NCI-H2029 (cell line): Measurements from ENCODE around the gene COX17.

ENCODE experiments used
- DNase-seq: peaks from one replicate; lab custom pipeline; 2025; lab: John Stamatoyannopoulos, UW

COX17 gene

GRCh38 chr3:119643528-119643927 lies 33.7 kb downstream of the COX17 start:
- no peak for DNase-seq

DNA sequence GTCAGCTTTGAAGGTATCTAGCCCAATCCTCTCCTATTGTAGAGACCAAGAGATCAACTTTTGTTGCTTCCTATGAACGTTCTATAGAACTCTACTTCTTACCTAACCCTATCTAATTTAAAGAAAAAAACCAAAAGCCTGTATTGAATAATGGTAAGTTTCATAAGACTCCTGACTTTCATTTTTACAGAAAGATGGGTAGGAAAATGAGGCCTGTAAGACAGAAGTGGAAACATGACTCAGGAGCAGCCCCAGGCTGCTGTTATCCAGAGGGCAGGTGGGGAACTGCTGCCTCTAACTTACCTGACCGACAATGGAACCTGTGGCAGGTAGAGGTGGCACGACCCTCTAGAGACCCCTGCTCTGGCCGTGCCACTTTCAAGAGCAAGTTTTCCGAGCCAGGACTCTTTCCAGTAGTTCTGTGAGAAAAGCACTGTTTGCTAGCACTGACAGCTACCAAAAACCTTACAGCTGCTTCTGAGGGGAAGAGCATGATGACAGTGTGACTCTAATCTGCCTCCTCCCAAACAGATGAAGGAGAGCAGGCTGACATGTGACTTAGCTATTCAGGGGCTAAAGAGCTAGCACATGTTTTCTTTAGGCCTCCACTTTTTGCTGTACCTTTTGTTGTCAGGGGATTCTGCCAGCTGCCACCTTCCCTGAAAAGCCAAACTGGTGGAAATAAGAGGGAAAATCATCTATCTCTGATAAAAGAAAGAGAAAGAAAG lies 34.3 kb downstream of the COX17 start:
- DNase-seq = no peak

GRCh38 chr3:119641416-119641815 lies 35.8 kb downstream of the COX17 start:
- no peak for DNase-seq

DNA sequence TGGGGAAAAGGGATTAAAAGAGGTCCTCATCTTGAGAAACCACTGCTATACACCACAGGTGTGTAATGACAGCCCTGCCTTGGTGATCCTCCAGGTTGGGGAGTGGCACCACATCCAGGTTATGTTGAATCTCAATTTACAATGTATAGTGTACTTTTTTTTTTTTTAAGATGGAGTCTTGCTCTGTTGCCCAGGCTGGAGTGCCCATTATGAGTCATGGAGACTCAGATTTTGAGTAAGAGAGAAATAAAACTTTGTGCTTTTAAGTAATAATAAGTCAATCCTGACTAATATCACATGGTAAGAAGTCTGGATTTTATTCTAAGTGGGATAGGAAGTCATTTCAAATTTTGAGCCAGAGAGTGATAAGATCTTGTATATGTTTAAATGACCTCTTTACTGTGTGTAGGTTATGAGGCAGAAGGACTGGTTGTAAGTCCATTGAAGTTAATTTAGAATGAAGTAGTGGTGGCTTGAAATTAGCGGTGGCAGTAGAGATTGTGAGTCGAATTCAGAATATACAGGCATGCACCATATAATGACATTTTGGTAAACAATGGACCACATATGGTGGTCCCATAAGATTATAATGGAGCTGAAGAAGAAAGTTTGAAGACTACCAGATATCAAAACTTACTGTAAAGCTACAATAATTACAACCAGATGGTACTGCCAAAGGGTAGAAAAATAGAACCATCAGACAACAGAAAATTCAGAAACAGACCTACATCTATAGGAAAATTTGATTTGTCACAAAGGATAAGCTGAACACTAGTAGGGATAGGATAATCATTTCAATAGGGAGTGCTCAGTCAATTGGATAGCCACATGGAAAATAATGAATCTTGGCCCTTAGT lies 37.5 kb downstream of the COX17 start:
- DNase-seq = no peak

DNA sequence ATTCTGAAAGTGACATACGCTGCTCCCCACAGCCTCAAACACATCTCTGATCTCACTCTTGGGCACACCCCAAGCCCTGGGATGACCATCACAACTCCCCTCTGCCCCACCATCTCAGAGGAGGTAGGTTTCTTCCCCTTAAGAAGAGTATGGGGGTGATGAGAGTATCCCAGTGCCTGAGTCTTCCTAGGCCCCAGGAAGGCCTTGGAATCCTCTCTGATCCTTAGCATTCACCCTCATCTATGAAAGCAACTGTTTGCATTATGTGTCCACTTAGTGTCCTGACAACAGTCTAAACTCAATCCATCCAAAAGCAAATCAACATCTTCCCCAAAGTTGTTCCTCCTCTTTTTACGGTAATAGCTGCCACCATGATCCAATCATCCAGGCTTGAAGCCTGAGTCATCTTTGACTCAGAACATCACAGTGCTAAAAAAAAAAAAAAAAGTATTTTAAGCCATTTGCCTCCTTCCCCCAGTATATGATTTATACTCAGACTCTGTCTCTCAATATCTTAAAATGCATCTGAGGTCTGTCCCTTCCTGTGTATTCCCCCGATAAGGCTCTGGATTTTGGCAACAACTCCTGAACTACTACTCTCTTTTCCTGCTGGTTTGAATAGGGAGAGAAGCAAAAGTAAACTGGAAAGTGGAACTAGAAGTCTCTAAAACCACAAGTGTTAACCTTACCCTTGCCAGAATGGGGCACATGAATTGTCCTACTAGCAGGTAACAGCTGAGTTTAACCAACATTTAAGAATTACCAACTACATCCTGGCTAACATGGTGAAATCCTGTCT lies 39.3 kb downstream of the COX17 start:
- no peak for DNase-seq

DNA sequence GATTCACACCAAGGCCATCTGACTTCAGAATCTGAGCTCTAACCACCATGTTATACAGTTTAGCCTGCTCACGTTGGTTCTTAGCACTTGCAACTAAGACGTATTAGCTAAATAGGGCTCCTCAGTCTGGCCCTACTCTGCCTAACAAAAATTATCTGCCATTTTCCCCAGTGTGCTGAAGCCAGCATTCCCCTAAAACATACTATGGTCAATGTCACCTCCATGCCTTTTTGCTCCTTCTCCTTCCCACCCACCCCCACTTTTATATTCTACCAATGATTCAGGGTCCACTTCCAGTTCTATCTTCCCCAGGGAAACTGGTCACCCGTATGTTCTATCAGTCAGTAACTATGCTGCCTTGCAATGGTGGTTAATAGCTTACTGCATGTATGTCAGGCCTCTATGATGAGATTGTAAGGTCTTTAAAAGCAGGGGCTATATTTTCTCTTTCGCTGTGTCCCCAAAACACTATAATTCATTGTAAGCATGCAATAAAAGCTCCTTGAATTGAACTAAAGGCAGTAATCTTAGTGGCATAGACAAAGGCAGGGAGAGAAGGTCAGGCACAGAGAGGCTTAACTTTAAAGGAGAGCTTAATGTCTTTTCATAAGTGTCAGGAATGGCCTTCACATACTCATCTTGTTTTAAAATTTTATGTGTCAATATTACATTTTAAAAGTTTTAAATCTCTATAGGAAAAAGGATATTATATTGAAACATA lies 40.2 kb downstream of the COX17 start:
- no peak for DNase-seq

GRCh38 chr3:119636249-119636648 lies 41.0 kb downstream of the COX17 start:
- DNase-seq = no peak

DNA sequence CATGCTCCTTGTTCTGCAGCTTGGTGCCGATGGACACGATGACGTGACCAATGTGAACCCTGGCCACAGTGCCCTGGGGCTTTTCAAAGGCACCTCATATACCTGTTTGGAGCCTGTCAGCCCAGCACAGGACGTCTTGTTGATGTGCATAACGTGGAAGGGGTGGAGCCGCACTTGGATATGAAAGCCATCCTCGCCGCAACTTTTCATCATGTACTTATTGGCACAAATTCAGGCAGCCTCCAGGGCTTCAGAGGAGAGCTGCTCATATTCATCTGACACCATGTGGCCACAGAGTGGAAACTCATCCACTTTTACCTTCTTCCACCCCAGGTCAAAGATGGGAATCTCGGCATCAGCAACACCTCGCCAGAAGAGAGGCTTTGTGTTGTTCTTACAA lies 41.5 kb downstream of the COX17 start:
- no peak for DNase-seq

- DNase-seq = no peak
These were observed 44.4 kb downstream of the COX17 start for GRCh38 chr3:119632829-119633228.

DNA sequence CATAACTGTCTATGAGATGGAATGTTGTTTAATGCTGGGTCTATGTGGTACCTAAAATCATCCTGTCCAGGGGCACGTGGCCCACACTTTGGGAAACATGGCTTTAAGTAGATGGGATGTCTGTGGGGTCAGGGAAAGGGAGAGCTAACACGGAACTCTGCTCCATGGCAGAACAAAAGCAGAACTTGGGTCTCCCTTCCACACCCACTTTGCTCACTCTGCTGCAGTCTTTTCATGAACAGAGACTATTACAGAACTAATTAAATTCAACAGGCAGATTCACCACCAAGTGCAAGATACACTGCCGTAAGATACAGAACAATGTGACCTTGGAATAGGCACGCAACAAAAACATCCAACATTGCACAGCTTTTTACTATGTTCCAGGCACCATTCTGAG lies 45.0 kb downstream of the COX17 start:
- no peak for DNase-seq

- DNase-seq = no peak
These were observed 45.7 kb downstream of the COX17 start for GRCh38 chr3:119631516-119631915.

GRCh38 chr3:119630880-119631329 lies 46.3 kb downstream of the COX17 start:
- no peak for DNase-seq

- DNase-seq = no peak
These were observed 46.9 kb downstream of the COX17 start for GRCh38 chr3:119630128-119630879.

DNA sequence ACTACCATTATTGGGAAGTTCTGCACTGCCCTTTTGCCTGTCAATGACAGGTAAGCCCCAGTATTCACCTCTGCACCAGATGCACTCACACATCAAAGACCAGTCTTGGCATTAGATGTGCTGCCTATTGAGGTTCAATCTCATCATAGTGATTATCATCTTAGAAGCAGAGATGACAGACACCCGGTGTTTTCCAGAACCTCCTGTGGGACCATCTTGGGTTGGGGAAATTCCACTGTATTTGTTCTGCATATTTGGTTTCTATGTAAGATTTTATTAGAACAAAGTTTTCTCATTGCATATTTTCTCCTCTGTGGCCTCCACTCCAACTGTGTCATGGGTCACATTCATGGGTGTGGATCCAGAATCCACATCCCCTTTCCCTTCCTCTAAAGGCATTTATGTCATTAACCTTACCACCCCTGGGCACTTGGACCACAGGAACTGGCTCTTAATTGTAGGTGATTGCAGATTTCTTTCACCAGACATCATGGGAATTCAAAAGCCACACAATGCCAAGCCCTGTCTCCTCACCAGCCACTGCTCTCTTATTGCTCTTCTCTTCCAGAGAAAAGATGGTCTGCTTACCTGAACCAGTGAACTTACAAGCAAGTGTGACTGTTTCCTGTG lies 48.3 kb downstream of the COX17 start:
- no peak for DNase-seq

DNA sequence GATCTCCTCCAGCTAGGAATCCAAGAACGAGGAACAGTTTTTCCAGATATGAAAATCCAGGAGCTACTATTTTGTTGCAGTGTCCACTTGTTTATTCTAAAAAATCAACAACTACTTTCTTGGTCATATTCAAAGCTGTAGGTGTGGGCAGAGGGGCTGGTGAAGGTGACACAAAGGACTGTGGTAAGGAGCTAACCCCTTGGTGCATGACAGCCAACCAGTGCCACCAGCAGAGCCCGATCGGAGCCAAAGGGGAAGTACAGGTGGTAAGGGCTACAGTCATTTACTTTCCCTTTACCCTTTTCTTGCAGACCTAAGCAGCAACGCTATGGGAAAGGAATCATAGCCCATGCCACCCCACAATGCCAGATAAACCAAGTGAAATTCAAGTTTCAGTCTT lies 48.8 kb downstream of the COX17 start:
- no peak for DNase-seq

GRCh38 chr3:119627461-119627860 lies 49.7 kb downstream of the COX17 start:
- no peak for DNase-seq

DNA sequence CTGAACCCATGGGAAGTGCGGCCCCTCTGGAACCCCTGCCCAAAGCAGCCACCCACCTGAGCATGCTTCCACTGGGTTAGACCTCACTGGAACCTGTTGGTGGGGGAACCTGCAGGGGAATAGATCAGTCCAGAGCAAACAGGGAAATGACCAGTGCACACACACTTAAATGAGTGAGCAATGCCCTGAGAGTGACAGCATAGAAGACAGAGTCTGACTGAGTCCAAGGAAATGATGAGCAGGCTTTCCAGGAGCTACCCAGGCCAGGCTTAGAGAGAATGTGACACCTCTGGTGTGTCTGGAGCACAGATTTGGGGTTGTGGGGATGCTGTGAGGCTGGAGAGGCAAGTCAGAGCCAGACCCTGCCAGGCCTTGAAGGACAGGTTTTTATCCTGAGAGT lies 51.0 kb downstream of the COX17 start:
- no peak for DNase-seq

- DNase-seq = no peak
These were observed 51.6 kb downstream of the COX17 start for GRCh38 chr3:119625451-119626153.

DNA sequence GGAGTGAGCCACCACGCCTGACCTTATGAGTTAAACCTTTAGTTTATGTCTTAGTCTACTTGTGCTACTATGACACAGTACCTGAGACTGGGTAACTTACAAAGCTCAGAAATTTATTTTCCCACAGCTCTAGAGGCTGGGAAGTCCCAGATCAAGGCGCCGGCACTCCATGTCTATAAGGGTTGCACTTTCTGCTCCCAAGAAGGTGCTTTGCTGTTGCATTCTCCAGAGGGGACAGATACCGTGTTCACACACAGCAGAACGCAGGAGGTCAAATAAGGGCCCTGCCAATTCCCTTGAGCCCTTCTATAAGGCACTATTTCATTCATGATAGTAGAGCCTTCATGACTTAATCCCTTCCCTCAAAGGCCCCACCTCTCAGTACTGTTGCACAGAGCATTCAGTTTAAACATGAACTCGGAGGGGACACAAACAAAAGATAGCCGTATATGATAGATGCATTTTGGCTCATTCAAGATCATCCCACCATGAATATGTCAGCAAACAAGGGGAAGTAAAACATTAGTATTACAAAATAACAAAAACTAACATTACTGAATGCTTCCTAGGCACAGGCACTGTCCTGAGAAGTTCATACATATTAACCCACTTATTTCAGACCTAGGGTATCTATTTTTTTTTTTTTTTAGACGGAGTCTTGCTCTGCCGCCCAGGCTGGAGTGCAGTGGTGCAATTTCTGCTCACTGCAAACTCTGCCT lies 53.0 kb downstream of the COX17 start:
- no peak for DNase-seq
